Activated CD4-positive, alpha-beta T cell treated with anti-CD3 and anti-CD28 coated beads, Interleukin-2, amount 10 ng/mL, durations not matched to agents 7 days and 5 days (primary cell): ENCODE data around the gene KLHDC4. TPM values are rescaled to one million over a fixed set of nuclear protein-coding genes. Genes with fewer than 3 reads are reported as not detected.

Source experiments
- CTCF ChIA-PET: fragments of 350-600 bp; sonication (Branson Sonifier 250); formaldehyde crosslinking; loops from one replicate; lab custom pipeline; 2021; ENCODE audit warnings: antibody characterized with exemption; lab: Charles Lee
- POLR2A ChIA-PET: fragments of 350-600 bp; sonication (Branson Sonifier 250); formaldehyde crosslinking; loops from one replicate; lab custom pipeline; 2021; ENCODE audit warnings: antibody characterized with exemption; lab: Charles Lee
- DNase-seq: peaks from one replicate; pipeline ENCODE4 v3.0.0-alpha.2; 2020
- H3K27ac Mint-ChIP-seq: one replicate; pipeline ENCODE4 v1.8.0; 2021; ENCODE audit warnings: mild to moderate bottlenecking, moderate library complexity, mixed read lengths
- H3K27me3 Mint-ChIP-seq: one replicate; pipeline ENCODE4 v1.8.0; 2021; ENCODE audit warnings: mixed read lengths
- H3K36me3 Mint-ChIP-seq: one replicate; pipeline ENCODE4 v1.8.0; 2021; ENCODE audit warnings: low read depth, mixed read lengths
- H3K4me1 Mint-ChIP-seq: one replicate; pipeline ENCODE4 v1.8.0; 2021; ENCODE audit warnings: mixed read lengths
- H3K4me3 Mint-ChIP-seq: one replicate; pipeline ENCODE4 v1.8.0; 2021; ENCODE audit warnings: mild to moderate bottlenecking, moderate library complexity, mixed read lengths
- H3K9me3 Mint-ChIP-seq: one replicate; pipeline ENCODE4 v1.8.0; 2021; ENCODE audit warnings: mixed read lengths
- total RNA-seq, 2 experiments: library from RNA; stranded (reverse); gene quantifications; one replicate each; pipeline ENCODE4 v1.2.3, GENCODE V29; 2021

KLHDC4 gene
- total RNA-seq, 2 experiments from 2014 or later, result 83.2 to 102 TPM

DNA sequence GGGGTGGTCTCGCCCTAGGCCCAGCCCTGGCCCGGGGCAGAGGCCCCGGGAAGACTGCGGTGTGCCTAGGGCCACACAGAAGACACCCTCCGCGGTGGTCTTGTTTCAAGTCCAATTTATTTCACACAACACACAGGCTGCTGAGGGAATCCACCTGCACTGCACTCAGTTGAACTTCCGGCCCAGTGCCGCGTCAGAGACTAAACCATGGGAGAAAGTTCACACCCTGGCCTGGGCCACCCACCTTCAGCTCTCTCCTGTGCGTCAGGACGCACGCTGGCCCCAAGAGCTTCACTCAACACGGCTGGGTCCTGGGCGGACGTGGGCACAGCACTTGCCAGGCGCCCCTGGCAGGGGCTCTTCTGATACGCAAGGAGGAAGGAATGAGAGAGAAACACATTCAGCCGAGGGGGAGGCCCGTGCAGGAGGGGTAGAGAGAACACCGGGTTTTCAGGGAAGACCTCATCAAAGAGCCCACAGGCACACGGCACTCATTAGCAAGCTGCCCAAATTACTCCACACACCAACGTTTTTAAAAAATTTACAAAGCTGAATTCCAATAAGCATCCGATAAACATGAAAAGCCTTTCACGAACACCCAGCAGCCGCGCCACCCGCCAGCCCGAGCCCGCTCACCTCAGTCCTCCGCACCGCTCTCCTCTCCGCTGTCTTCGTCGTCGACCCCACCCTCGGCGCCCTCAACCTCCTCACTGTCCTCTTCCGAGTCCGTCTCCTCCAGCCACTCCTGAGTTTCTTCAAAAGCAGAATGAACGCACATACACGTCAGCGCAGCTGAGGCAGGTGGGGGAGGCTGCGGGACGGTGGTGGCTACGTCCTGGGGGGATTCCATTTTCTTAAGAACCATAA is 57.8 kb downstream of the KLHDC4 start:
- Mint-ChIP-seq H3K4me1 (peaks cover 23% of the 10 kb centered on the region), H3K9me3 (no peaks in the 10 kb centered on the region), H3K4me3 (no peak overlapping the region), H3K27ac (no peak overlapping the region), H3K36me3 (peaks cover 35% of the 10 kb centered on the region), H3K27me3 (no peaks in the 10 kb centered on the region)
- DNase-seq, result no peak
- CTCF ChIA-PET, result no interaction called here
- POLR2A ChIA-PET, result no interaction called here

- POLR2A ChIA-PET, result no interaction called here
- H3K4me3 Mint-ChIP-seq, result no peak overlapping the region
- DNase-seq, result no peak
These were observed 58.7 kb downstream of the KLHDC4 start for GRCh38 chr16:87707097-87707496.

GRCh38 chr16:87706278-87707000 is 59.3 kb downstream of the KLHDC4 start:
- ChIA-PET POLR2A (no interaction called here), CTCF (interaction anchor here (2.1 kb wide), 1 partner anchor 8 kb away, joined by 8 read pairs; no protein-coding TSS in a partner anchor)
- Mint-ChIP-seq H3K36me3 (peaks cover 48% of the 10 kb centered on the region), H3K4me1 (peaks cover 28% of the 10 kb centered on the region), H3K27me3 (no peaks in the 10 kb centered on the region), H3K27ac (no peak overlapping the region), H3K9me3 (no peaks in the 10 kb centered on the region), H3K4me3 (no peak overlapping the region)
- DNase-seq, result no peak

More at GRCh38 chr16:87707097-87707496, 58.7 kb downstream of the KLHDC4 start:
- Mint-ChIP-seq H3K27ac (no peak overlapping the region), H3K4me1 (peaks cover 23% of the 10 kb centered on the region), H3K9me3 (no peaks in the 10 kb centered on the region), H3K27me3 (no peaks in the 10 kb centered on the region), H3K36me3 (peaks cover 42% of the 10 kb centered on the region)
- CTCF ChIA-PET, result no interaction called here

DNA sequence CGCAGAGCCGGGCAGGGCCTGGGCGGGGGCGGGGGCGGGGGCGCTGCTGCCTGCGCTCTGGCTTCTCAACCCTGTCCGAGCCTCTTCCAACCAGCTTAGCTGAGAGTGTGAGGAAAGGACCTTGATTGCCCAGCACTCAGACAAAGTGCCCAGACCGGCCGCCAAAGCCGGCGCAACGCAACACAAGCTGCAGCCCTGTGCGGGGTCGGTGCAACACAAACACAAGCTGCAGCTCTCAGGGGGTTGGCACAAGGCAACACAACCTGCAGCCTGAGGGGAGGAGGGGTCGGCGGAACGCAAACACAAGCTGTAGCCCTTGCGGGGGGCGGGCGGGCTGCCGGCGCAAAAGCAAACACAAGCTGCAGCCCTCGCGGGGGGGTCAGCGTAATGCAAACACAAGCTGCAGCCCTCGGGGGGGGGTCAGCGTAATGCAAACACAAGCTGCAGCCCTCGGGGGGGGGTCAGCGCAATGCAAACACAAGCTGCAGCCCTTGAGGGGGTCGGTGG is 60.0 kb downstream of the KLHDC4 start:
- CTCF ChIA-PET, result interaction anchor here (2.1 kb wide), 1 partner anchor 9 kb away, joined by 8 read pairs; no protein-coding TSS in a partner anchor
- POLR2A ChIA-PET, result no interaction called here

DNA sequence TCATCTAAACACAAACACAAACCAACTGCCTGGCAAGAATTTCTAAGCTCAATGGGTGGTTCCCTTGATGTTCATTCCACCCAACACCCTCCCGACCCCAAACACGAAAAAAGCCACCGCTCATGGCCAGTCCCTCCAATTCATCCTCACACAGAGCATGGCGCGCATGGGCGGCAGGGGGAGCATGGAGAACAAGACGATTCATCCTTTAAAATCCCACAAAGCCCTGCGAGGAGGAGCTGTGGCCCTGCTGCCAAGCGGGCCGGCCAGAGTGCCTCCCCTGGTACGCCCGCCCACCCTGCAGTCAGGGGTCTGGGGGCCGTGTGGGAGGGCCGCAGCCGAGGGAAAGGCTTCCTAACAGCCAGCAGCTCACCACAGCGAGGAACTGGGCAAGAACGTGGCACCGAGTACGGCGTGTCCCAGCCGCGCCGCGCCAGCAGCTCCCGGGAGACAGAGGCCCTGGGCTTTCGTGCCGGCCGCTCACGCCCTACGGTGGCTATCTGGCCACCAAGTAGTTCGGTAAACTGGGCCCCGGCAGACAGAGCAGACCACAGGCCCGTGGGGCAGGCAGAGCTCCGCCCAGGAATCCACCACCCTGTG is 60.9 kb downstream of the KLHDC4 start:
- no peak overlapping the region for H3K4me3 Mint-ChIP-seq
- H3K27me3 Mint-ChIP-seq, result no peaks in the 10 kb centered on the region
- DNase-seq, result no peak
- peak overlapping the region; percentile 20 for H3K27ac Mint-ChIP-seq
- H3K9me3 Mint-ChIP-seq, result no peaks in the 10 kb centered on the region
- POLR2A ChIA-PET, result no interaction called here
- peaks cover 40% of the 10 kb centered on the region for H3K4me1 Mint-ChIP-seq
- H3K36me3 Mint-ChIP-seq, result peaks cover 44% of the 10 kb centered on the region
- CTCF ChIA-PET, result interaction anchor here (1.3 to 2.1 kb wide), 2 partner anchors 10 to 12 kb away, joined by 3 to 8 read pairs; no protein-coding TSS in a partner anchor

More for the DNA sequence above, 60.0 kb downstream of the KLHDC4 start:
- peaks cover 34% of the 10 kb centered on the region for H3K4me1 Mint-ChIP-seq
- peaks cover 48% of the 10 kb centered on the region for H3K36me3 Mint-ChIP-seq
- no peak for DNase-seq
- H3K27ac Mint-ChIP-seq, result no peak overlapping the region
- H3K9me3 Mint-ChIP-seq, result no peaks in the 10 kb centered on the region
- no peaks in the 10 kb centered on the region for H3K27me3 Mint-ChIP-seq
- no peak overlapping the region for H3K4me3 Mint-ChIP-seq

GRCh38 chr16:87703835-87704375 is 61.9 kb downstream of the KLHDC4 start:
- CTCF ChIA-PET, result interaction anchor here (1.3 to 2.1 kb wide), 3 partner anchors 11 to 44 kb away, joined by 3 to 8 read pairs (median 3); no protein-coding TSS in a partner anchor
- H3K27ac Mint-ChIP-seq, result peak overlapping the region; percentile 91

DNA sequence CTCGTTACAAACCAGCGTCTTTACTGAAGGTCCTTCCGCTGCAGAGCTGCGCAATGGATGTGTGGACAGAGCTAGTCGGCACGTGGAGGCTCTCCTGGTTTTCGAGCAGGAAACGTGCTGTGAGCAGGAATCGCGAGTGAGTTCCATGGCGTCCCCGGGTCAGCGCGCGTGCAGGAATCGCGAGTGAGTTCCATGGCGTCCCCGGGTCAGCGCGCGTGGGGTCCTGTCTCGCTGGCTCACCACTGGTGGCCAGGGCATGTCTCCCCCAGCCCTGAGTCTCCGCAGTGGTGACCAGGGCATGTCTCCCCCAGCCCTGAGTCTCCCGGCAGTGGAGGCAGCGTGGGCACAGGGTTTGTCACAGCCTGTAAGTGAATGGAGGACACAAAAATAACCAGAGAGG is 62.7 kb downstream of the KLHDC4 start:
- Mint-ChIP-seq H3K27ac (peak overlapping the region; percentile 91), H3K4me3 (peak overlapping the region; percentile 36), H3K9me3 (no peaks in the 10 kb centered on the region), H3K4me1 (peaks cover 54% of the 10 kb centered on the region), H3K36me3 (peaks cover 36% of the 10 kb centered on the region), H3K27me3 (no peaks in the 10 kb centered on the region)
- POLR2A ChIA-PET, result no interaction called here
- CTCF ChIA-PET, result interaction anchor here (0.5 to 2.4 kb wide), 6 partner anchors 10 to 147 kb away, joined by 3 to 8 read pairs (median 3); no protein-coding TSS in a partner anchor
- DNase-seq, result no peak

More at GRCh38 chr16:87703835-87704375, 61.9 kb downstream of the KLHDC4 start:
- Mint-ChIP-seq H3K4me1 (peaks cover 47% of the 10 kb centered on the region), H3K36me3 (peaks cover 42% of the 10 kb centered on the region), H3K4me3 (no peak overlapping the region), H3K27me3 (no peaks in the 10 kb centered on the region), H3K9me3 (no peaks in the 10 kb centered on the region)
- POLR2A ChIA-PET, result no interaction called here
- DNase-seq, result no peak

GRCh38 chr16:87702325-87702811 is 63.4 kb downstream of the KLHDC4 start:
- POLR2A ChIA-PET, result no interaction called here
- CTCF ChIA-PET, result interaction anchor here (0.8 to 2.4 kb wide), 8 partner anchors 10 to 159 kb away, joined by 3 to 8 read pairs (median 3); no protein-coding TSS in a partner anchor
- peaks cover 32% of the 10 kb centered on the region for H3K36me3 Mint-ChIP-seq
- H3K27ac Mint-ChIP-seq, result peak overlapping the region; percentile 91
- peak; percentile 58 for DNase-seq
- H3K4me1 Mint-ChIP-seq, result peaks cover 57% of the 10 kb centered on the region
- no peaks in the 10 kb centered on the region for H3K27me3 Mint-ChIP-seq
- no peaks in the 10 kb centered on the region for H3K9me3 Mint-ChIP-seq
- H3K4me3 Mint-ChIP-seq, result peak overlapping the region; percentile 36

DNA sequence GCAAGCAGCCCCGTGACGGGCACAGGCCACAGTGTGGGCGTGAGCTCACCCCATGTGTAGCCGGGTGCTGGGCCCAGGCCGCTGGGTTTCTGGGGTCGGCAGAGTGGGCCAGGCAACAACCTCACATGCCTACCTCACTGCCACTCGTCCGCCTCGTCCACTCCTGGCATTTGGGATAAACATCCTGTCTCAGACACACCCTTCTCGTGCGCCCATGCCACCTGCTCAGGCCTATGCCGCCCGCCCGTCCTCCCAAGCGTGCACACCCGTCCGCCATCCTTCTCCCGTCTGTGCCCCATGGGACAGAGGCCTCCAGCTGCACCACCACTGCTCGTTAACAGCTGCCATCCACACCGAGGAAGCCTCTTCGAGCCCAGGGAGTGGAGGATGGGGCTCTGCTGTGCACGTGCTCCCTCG is 64.3 kb downstream of the KLHDC4 start:
- DNase-seq, result no peak
- POLR2A ChIA-PET, result no interaction called here
- peak overlapping the region; percentile 87 for H3K27ac Mint-ChIP-seq
- H3K27me3 Mint-ChIP-seq, result no peaks in the 10 kb centered on the region
- no peak overlapping the region for H3K4me3 Mint-ChIP-seq
- H3K4me1 Mint-ChIP-seq, result peaks cover 57% of the 10 kb centered on the region
- peaks cover 29% of the 10 kb centered on the region for H3K36me3 Mint-ChIP-seq
- H3K9me3 Mint-ChIP-seq, result no peaks in the 10 kb centered on the region
- CTCF ChIA-PET, result interaction anchor here (0.8 to 2.4 kb wide), 4 partner anchors 9 to 149 kb away, joined by 3 to 8 read pairs (median 4); no protein-coding TSS in a partner anchor

GRCh38 chr16:87701078-87701460 is 64.7 kb downstream of the KLHDC4 start:
- peaks cover 57% of the 10 kb centered on the region for H3K4me1 Mint-ChIP-seq
- H3K27me3 Mint-ChIP-seq, result no peaks in the 10 kb centered on the region
- H3K27ac Mint-ChIP-seq, result peak overlapping the region; percentile 87
- no peaks in the 10 kb centered on the region for H3K9me3 Mint-ChIP-seq
- peaks cover 32% of the 10 kb centered on the region for H3K36me3 Mint-ChIP-seq
- no peak overlapping the region for H3K4me3 Mint-ChIP-seq
- ChIA-PET POLR2A (no interaction called here), CTCF (interaction anchor here (2.1 to 2.4 kb wide), 2 partner anchors 8 to 13 kb away, joined by 6 to 8 read pairs; no protein-coding TSS in a partner anchor)
- DNase-seq, result no peak

- Mint-ChIP-seq H3K9me3 (no peaks in the 10 kb centered on the region), H3K36me3 (peaks cover 32% of the 10 kb centered on the region), H3K27me3 (no peaks in the 10 kb centered on the region), H3K27ac (peak overlapping the region; percentile 87), H3K4me1 (peaks cover 57% of the 10 kb centered on the region), H3K4me3 (no peak overlapping the region)
- POLR2A ChIA-PET, result no interaction called here
- peak; percentile 53 for DNase-seq
- CTCF ChIA-PET, result interaction anchor here (2.1 kb wide), 1 partner anchor 14 kb away, joined by 6 read pairs; no protein-coding TSS in a partner anchor
These were observed 65.2 kb downstream of the KLHDC4 start for GRCh38 chr16:87700406-87701077.
